ENCODE measurements around the gene HBQ1.

The HBQ1 gene

DNA sequence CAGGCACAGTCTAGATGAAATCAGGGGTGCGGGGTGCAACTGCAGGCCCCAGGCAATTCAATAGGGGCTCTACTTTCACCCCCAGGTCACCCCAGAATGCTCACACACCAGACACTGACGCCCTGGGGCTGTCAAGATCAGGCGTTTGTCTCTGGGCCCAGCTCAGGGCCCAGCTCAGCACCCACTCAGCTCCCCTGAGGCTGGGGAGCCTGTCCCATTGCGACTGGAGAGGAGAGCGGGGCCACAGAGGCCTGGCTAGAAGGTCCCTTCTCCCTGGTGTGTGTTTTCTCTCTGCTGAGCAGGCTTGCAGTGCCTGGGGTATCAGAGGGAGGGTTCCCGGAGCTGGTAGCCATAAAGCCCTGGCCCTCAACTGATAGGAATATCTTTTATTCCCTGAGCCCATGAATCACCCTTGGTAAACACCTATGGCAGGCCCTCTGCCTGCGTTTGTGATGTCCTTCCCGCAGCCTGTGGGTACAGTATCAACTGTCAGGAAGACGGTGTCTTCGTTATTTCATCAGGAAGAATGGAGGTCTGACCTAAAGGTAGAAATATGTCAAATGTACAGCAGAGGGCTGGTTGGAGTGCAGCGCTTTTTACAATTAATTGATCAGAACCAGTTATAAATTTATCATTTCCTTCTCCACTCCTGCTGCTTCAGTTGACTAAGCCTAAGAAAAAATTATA lies 2.1 kb upstream of the HBQ1 start:
- no peak overlapping the region for H3K4me3 ChIP-seq (ENCODE audit: low read length)
- TF ChIP-seq ZNF274 (IDR thresholded peaks at IDR 0.05; ENCODE audit: low read depth, low read length): no peak

DNA sequence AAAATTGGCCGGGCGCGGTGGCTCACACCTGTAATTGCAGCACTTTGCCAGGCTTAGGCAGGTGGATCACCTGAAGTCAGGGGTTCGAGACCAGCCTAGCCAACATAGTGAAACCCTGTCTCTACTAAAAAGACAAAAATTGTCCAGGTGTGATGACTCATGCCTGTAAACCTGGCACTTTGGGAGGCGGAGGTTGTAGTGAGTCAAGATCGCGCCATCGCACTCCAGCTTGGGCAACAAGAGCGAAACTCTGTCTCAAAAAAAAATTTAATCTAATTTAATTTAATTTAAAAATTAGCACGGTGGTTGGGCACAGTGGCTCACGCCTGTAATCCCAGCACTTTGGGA lies 1.6 kb upstream of the HBQ1 start:
- no peak for TF ChIP-seq ZNF274 (IDR thresholded peaks at IDR 0.05; ENCODE audit: low read depth, low read length)
- H3K4me3 ChIP-seq (ENCODE audit: low read length): no peak overlapping the region

DNA sequence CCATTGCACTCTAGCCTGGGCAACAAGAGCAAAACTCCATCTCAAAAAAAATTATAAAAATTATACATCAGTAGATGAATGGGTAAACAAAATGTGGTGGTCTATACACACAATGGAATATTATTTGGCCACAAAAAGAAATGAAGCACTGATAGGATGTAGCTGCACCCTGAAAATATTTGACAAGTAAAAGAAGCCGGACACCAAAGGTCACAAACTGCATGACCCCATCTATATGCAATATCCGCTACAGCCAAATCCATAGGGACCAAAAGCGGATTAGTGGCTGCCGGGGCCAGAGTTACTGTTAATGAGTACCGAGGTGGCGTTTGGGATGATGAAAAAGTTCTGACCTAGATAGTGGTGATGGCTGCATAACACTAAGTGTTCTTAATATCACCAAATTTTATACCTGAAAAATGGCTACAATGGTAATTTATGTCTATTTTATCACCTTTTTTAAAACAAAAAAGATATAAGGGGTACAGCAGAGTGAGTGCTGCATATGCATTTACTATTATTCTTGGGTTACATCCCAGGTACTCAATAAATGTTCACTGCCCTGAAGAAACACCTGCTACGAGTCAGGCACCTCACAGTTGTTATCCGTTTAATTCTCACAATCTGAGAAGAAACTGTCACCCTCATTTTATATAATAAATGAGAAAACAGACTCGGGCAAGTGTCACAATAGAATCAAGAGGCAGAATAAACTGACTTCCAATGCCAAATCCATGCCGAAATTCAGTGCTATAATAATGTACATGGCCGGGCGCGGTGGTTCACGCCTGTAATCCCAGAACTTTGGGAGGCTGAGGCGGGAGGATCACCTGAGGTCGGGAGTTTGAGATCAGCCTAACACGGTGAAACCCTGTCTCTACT lies 807 bp upstream of the HBQ1 start:
- H3K4me3 ChIP-seq (ENCODE audit: low read length): no peak overlapping the region
- TF ChIP-seq ZNF274 (IDR thresholded peaks at IDR 0.05; ENCODE audit: low read depth, low read length): no peak

DNA sequence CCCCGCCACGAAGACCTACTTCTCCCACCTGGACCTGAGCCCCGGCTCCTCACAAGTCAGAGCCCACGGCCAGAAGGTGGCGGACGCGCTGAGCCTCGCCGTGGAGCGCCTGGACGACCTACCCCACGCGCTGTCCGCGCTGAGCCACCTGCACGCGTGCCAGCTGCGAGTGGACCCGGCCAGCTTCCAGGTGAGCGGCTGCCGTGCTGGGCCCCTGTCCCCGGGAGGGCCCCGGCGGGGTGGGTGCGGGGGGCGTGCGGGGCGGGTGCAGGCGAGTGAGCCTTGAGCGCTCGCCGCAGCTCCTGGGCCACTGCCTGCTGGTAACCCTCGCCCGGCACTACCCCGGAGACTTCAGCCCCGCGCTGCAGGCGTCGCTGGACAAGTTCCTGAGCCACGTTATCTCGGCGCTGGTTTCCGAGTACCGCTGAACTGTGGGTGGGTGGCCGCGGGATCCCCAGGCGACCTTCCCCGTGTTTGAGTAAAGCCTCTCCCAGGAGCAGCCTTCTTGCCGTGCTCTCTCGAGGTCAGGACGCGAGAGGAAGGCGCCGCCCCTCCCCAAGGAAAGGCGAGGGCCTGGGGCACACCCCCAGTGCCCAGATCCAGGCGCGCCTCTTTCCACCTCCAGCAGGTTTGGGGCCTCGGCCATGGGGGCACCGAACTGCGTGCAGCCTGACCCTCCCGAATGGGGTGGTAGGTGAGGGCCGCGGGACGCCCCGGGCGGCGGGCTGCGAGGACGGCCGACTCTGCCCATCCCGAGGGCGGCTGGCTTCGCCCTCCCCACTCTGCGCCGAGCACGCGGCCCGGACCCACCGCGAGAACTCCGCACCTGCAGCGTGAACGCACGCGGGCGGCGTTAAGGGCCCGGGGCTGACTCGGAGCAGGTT lies 664 bp downstream of the HBQ1 start:
- no peak for TF ChIP-seq ZNF274 (IDR thresholded peaks at IDR 0.05; ENCODE audit: low read depth, low read length)

GRCh38 chr16:181565-182021 lies 1.3 kb downstream of the HBQ1 start:
- no peak for TF ChIP-seq ZNF274 (IDR thresholded peaks at IDR 0.05; ENCODE audit: low read depth, low read length)
- H3K4me3 ChIP-seq (ENCODE audit: low read length): no peak overlapping the region

More for the DNA sequence above, 664 bp downstream of the HBQ1 start:
- H3K4me3 ChIP-seq (ENCODE audit: low read length): no peak overlapping the region; the same call in 1 of the 2 replicates

DNA sequence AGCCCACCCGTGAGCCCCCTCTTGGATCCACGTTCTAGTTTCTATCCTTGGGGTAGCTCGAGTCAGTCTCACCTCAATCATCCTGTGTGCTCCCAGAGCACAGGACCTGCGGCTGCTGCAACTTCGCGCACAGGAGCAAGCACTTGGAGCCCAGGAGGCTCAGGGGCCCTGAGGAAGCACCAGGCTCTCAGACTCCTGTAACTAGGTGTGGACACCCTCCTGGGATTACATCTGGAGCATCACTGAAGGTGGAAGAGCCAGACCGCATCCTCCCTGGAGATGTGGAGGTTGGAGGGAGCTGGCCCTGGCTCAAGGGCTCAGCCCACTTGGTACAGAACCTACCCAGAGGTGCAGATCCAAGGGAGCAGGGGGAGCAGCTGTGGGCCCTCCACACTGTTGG lies 2.7 kb downstream of the HBQ1 start:
- no peak for TF ChIP-seq ZNF274 (IDR thresholded peaks at IDR 0.05; ENCODE audit: low read depth, low read length)
- no peak overlapping the region for H3K4me3 ChIP-seq (ENCODE audit: low read length)

- no peak for TF ChIP-seq ZNF274 (IDR thresholded peaks at IDR 0.05; ENCODE audit: low read depth, low read length)
- no peak overlapping the region for H3K4me3 ChIP-seq (ENCODE audit: low read length)
These were observed 5.0 kb downstream of the HBQ1 start for GRCh38 chr16:185213-185612.

- no peak for TF ChIP-seq ZNF274 (IDR thresholded peaks at IDR 0.05; ENCODE audit: low read depth, low read length)
- no peak overlapping the region for H3K4me3 ChIP-seq (ENCODE audit: low read length)
These were observed 5.4 kb downstream of the HBQ1 start for GRCh38 chr16:185691-186090.

- TF ChIP-seq ZNF274 (IDR thresholded peaks at IDR 0.05; ENCODE audit: low read depth, low read length): no peak
These were observed 7.1 kb downstream of the HBQ1 start for GRCh38 chr16:187330-187729.

DNA sequence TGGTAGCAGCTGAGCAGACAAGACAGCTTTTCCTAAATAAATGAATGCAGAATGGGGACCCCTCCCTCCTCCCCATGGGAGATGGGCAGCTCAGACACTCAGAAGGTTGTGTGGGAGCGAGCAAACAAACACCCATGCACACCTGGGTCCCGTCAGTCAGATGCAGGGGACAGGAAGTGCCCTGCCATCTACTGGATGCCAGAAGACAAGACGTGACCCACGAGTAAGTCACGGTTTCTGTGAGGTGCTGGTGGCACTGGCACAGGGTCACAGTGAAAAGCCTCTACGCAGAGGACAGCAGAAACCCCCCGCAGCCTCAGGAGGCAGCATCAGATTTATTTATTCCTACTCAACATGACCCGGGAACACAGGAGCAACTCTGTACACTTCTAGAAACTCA lies 8.4 kb downstream of the HBQ1 start:
- H3K4me3 ChIP-seq (ENCODE audit: low read length): no peak overlapping the region
- no peak for TF ChIP-seq ZNF274 (IDR thresholded peaks at IDR 0.05; ENCODE audit: low read depth, low read length)

More at GRCh38 chr16:187330-187729, 7.1 kb downstream of the HBQ1 start:
- H3K4me3 ChIP-seq (ENCODE audit: low read length): no peak overlapping the region

DNA sequence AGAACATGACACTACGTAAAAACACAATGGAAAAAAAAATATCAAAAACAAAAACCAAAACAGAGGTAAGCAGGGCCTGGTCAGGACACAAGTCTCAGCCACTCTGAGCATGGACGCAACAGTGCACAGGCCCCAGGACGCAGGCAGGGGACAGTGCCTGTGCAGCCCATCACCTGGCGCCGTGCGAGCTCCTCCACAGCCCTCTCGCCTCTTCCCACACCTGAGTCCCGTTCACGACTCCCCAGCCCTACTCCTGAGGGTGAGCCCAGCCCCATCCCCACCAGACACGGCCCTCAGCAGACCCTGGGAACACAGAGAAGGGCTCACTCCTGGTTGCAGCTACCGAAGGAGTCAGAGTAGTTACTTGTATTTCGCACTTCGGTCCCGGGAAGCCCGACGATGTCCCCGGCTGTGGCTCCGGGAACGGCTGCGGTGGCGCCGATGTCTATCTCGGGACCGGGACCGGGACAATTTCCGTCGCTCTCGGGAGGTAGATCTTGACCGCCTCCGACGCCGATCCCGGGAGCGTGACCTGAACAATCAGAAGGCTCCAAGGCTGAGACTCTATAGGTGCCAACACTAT lies 9.4 kb downstream of the HBQ1 start:
- H3K4me3 ChIP-seq (ENCODE audit: low read length): no peak overlapping the region
- no peak for TF ChIP-seq ZNF274 (IDR thresholded peaks at IDR 0.05; ENCODE audit: low read depth, low read length)

- H3K4me3 ChIP-seq (ENCODE audit: low read length): no peak overlapping the region
- TF ChIP-seq ZNF274 (IDR thresholded peaks at IDR 0.05; ENCODE audit: low read depth, low read length): no peak
These were observed 11.6 kb downstream of the HBQ1 start for GRCh38 chr16:191831-192230.

GRCh38 chr16:192686-193085 lies 12.4 kb downstream of the HBQ1 start:
- no peak overlapping the region for H3K4me3 ChIP-seq (ENCODE audit: low read length)
- no peak for TF ChIP-seq ZNF274 (IDR thresholded peaks at IDR 0.05; ENCODE audit: low read depth, low read length)

GRCh38 chr16:193441-193840 lies 13.2 kb downstream of the HBQ1 start:
- no peak for TF ChIP-seq ZNF274 (IDR thresholded peaks at IDR 0.05; ENCODE audit: low read depth, low read length)
- no peak overlapping the region for H3K4me3 ChIP-seq (ENCODE audit: low read length)
